SK-N-SH treated with all-trans-retinoic acid at 6 μM for 48 hours (cell line): ENCODE results near the gene CRADD.

Experiments used
- ARNTL ChIP-seq: fragments of 450-650 bp; formaldehyde crosslinking; IDR thresholded peaks from 2 replicates; pipeline ENCODE4 v1.5.0; 2020; ENCODE audit warnings: low read depth, mild to moderate bottlenecking, moderate library complexity, borderline replicate concordance
- ESRRG ChIP-seq: fragments of 250-450 bp; sonication (Bioruptor Pico); IDR thresholded peaks from 2 replicates; pipeline ENCODE4 v1.6.1; 2021; ENCODE audit warnings: mild to moderate bottlenecking
- GLIS3 ChIP-seq: fragments of 250-450 bp; sonication (Bioruptor Pico); IDR thresholded peaks from 2 replicates; pipeline ENCODE4 v1.5.0; 2020; ENCODE audit warnings: mild to moderate bottlenecking, moderate library complexity
- RARB ChIP-seq: fragments of 250-450 bp; sonication (Bioruptor Pico); IDR thresholded peaks from 2 replicates; pipeline ENCODE4 v1.8.0; 2021; ENCODE audit warnings: mild to moderate bottlenecking, moderate library complexity
- SNAI2 ChIP-seq: fragments of 250-450 bp; sonication (Bioruptor Pico); IDR thresholded peaks from 2 replicates; pipeline ENCODE4 v1.5.0; 2020; ENCODE audit warnings: mild to moderate bottlenecking, moderate library complexity
- TCF4 ChIP-seq: fragments of 250-450 bp; sonication (Bioruptor Pico); IDR thresholded peaks from 2 replicates; pipeline ENCODE4 v1.8.0; 2021; ENCODE audit warnings: mild to moderate bottlenecking, moderate library complexity, borderline replicate concordance
- TOX ChIP-seq: fragments of 250-450 bp; sonication (Bioruptor Pico); IDR thresholded peaks from 2 replicates; pipeline ENCODE4 v1.8.0; 2021; ENCODE audit warnings: mild to moderate bottlenecking, moderate library complexity, borderline replicate concordance
- ZFP3 ChIP-seq: fragments of 250-450 bp; sonication (Bioruptor Pico); IDR thresholded peaks from 2 replicates; pipeline ENCODE4 v1.5.0; 2020; ENCODE audit warnings: mild to moderate bottlenecking, moderate library complexity
- ZFP30 ChIP-seq: fragments of 450-650 bp; formaldehyde crosslinking; IDR thresholded peaks from 2 replicates; pipeline ENCODE4 v1.5.0; 2022; ENCODE audit warnings: mild to moderate bottlenecking, moderate library complexity
- ZNF565 ChIP-seq: fragments of 450-650 bp; formaldehyde crosslinking; conservative IDR thresholded peaks from 2 replicates; pipeline ENCODE4 v1.5.0; 2020; ENCODE audit warnings: low read depth, mild to moderate bottlenecking, moderate library complexity
- ZNF70 ChIP-seq: fragments of 450-650 bp; formaldehyde crosslinking; IDR thresholded peaks from 2 replicates; pipeline ENCODE4 v1.5.0; 2020; ENCODE audit warnings: mild to moderate bottlenecking, moderate library complexity
- TF ChIP-seq, protein P1 (sequence below): fragments of 250-450 bp; sonication (Bioruptor Pico); IDR thresholded peaks from 2 replicates; pipeline ENCODE4 v1.5.0; 2020; ENCODE audit warnings: mild to moderate bottlenecking, moderate library complexity
- TF ChIP-seq, protein P2 (sequence below): fragments of 250-450 bp; sonication (Bioruptor Pico); IDR thresholded peaks from 2 replicates; pipeline ENCODE4 v1.8.0; 2020; ENCODE audit warnings: mild to moderate bottlenecking, moderate library complexity, borderline replicate concordance
- TF ChIP-seq, protein P3 (sequence below): fragments of 250-450 bp; sonication (Bioruptor Pico); IDR thresholded peaks from 2 replicates; pipeline ENCODE4 v1.8.0; 2021; ENCODE audit warnings: low read depth, mild to moderate bottlenecking, moderate library complexity, borderline replicate concordance

DNA sequence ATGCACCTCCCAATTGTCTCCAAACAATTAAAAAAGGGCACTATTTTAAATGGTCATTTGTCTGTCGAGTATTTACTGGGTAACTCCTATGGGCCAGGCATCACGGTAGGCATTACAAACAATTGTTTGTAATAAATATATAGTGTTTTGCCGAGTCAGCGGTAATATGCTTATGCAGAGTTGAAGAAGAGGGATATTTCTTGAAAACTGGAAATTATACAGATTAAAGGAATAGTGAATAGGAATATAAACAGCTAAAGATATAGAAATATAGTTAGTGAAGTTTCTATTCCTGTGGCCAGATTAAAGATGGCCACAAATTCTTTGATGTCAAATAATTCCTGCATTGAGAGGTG lies 13.5 kb upstream of the CRADD start:
- no peak for TF ChIP-seq SNAI2 (CRISPR knock-in tag)
- TF ChIP-seq, protein P1, sequence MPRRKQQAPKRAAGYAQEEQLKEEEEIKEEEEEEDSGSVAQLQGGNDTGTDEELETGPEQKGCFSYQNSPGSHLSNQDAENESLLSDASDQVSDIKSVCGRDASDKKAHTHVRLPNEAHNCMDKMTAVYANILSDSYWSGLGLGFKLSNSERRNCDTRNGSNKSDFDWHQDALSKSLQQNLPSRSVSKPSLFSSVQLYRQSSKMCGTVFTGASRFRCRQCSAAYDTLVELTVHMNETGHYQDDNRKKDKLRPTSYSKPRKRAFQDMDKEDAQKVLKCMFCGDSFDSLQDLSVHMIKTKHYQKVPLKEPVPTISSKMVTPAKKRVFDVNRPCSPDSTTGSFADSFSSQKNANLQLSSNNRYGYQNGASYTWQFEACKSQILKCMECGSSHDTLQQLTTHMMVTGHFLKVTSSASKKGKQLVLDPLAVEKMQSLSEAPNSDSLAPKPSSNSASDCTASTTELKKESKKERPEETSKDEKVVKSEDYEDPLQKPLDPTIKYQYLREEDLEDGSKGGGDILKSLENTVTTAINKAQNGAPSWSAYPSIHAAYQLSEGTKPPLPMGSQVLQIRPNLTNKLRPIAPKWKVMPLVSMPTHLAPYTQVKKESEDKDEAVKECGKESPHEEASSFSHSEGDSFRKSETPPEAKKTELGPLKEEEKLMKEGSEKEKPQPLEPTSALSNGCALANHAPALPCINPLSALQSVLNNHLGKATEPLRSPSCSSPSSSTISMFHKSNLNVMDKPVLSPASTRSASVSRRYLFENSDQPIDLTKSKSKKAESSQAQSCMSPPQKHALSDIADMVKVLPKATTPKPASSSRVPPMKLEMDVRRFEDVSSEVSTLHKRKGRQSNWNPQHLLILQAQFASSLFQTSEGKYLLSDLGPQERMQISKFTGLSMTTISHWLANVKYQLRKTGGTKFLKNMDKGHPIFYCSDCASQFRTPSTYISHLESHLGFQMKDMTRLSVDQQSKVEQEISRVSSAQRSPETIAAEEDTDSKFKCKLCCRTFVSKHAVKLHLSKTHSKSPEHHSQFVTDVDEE (CRISPR knock-in tag): no peak
- TF ChIP-seq ZFP3: no peak
- TF ChIP-seq, protein P2, sequence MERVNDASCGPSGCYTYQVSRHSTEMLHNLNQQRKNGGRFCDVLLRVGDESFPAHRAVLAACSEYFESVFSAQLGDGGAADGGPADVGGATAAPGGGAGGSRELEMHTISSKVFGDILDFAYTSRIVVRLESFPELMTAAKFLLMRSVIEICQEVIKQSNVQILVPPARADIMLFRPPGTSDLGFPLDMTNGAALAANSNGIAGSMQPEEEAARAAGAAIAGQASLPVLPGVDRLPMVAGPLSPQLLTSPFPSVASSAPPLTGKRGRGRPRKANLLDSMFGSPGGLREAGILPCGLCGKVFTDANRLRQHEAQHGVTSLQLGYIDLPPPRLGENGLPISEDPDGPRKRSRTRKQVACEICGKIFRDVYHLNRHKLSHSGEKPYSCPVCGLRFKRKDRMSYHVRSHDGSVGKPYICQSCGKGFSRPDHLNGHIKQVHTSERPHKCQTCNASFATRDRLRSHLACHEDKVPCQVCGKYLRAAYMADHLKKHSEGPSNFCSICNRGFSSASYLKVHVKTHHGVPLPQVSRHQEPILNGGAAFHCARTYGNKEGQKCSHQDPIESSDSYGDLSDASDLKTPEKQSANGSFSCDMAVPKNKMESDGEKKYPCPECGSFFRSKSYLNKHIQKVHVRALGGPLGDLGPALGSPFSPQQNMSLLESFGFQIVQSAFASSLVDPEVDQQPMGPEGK (CRISPR knock-in tag): no peak
- no peak for TF ChIP-seq TOX
- TF ChIP-seq ESRRG (CRISPR knock-in tag): no peak
- no peak for TF ChIP-seq ZNF565
- no peak for TF ChIP-seq ARNTL (CRISPR knock-in tag)
- no peak for TF ChIP-seq RARB
- no peak for TF ChIP-seq ZFP30
- TF ChIP-seq, protein P3, sequence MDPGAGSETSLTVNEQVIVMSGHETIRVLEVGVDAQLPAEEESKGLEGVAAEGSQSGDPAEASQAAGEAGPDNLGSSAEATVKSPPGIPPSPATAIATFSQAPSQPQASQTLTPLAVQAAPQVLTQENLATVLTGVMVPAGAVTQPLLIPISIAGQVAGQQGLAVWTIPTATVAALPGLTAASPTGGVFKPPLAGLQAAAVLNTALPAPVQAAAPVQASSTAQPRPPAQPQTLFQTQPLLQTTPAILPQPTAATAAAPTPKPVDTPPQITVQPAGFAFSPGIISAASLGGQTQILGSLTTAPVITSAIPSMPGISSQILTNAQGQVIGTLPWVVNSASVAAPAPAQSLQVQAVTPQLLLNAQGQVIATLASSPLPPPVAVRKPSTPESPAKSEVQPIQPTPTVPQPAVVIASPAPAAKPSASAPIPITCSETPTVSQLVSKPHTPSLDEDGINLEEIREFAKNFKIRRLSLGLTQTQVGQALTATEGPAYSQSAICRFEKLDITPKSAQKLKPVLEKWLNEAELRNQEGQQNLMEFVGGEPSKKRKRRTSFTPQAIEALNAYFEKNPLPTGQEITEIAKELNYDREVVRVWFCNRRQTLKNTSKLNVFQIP (CRISPR knock-in tag): no peak
- no peak for TF ChIP-seq ZNF70
- no peak for TF ChIP-seq GLIS3 (CRISPR knock-in tag)
- TF ChIP-seq TCF4: no peak
